ENCODE results near the gene UPF3B.
"Not testable (repeated sequence)": the region's sequence is repeated elsewhere in the genome, so short reads cannot be mapped to it uniquely, and the experiment has no call there.

The UPF3B gene

GRCh38 chrX:119828446-119828845 lies 24.3 kb downstream of the UPF3B start:
- intact Hi-C loops (cut with DNase I): no loop called here
- DNase-seq: no peak

GRCh38 chrX:119826399-119826959 lies 26.3 kb downstream of the UPF3B start:
- DNase-seq: no peak
- intact Hi-C loops (cut with DNase I): no loop called here

- intact Hi-C loops (cut with DNase I); DNase-seq: not testable (repeated sequence)
Measured at GRCh38 chrX:119824221-119824620, 28.5 kb downstream of the UPF3B start.

GRCh38 chrX:119821703-119822102 lies 31.1 kb downstream of the UPF3B start:
- DNase-seq; intact Hi-C loops (cut with DNase I): not testable (repeated sequence)

- no peak for DNase-seq
- intact Hi-C loops (cut with DNase I): no loop called here
Measured at GRCh38 chrX:119817130-119817690, 35.6 kb downstream of the UPF3B start.

- intact Hi-C loops (cut with DNase I): no loop called here
- DNase-seq: no peak
Measured at GRCh38 chrX:119816300-119816699, 36.5 kb downstream of the UPF3B start.

- no peak for DNase-seq
- intact Hi-C loops (cut with DNase I): no loop called here
Measured at GRCh38 chrX:119809185-119809666, 43.5 kb downstream of the UPF3B start.

GRCh38 chrX:119808461-119808860 lies 44.3 kb downstream of the UPF3B start:
- intact Hi-C loops (cut with DNase I); DNase-seq: not testable (repeated sequence)

- no peak for DNase-seq
- intact Hi-C loops (cut with DNase I): no loop called here
Measured at GRCh38 chrX:119802546-119802945, 50.2 kb downstream of the UPF3B start.

GRCh38 chrX:119801253-119802221 lies 51.2 kb downstream of the UPF3B start:
- no peak for DNase-seq
- intact Hi-C loops (cut with DNase I): no loop called here

GRCh38 chrX:119791437-119792231 lies 61.1 kb downstream of the UPF3B start, which contains the start of gene RPL39:
Gene RPL39, minus strand, starts transcription at chrX:119791630. Its CDS starts 54 bp downstream, at chrX:119791576.
- intact Hi-C loops (cut with DNase I): loop anchor here (5.0 kb wide), 3 partner anchors 61 to 184 kb away; partner anchors contain the start of genes NDUFA1, NKRF, RNF113A and UPF3B
- peak; percentile 67 to 97 (median 78) for DNase-seq

GRCh38 chrX:119790977-119791436 lies 61.8 kb downstream of the UPF3B start:
- peak in 4 of 10 donors; percentile 7 to 80 (median 14) for DNase-seq
- intact Hi-C loops (cut with DNase I): loop anchor here (5.0 kb wide), 3 partner anchors 61 to 184 kb away; partner anchors contain the start of genes NDUFA1, NKRF, RNF113A and UPF3B

GRCh38 chrX:119784747-119785446 lies 67.9 kb downstream of the UPF3B start:
- intact Hi-C loops (cut with DNase I): no loop called here
- DNase-seq: no peak

All from posterior cingulate gyrus (tissue), 11 donors.